ENCODE data around the gene B4GALT6.

DNA sequence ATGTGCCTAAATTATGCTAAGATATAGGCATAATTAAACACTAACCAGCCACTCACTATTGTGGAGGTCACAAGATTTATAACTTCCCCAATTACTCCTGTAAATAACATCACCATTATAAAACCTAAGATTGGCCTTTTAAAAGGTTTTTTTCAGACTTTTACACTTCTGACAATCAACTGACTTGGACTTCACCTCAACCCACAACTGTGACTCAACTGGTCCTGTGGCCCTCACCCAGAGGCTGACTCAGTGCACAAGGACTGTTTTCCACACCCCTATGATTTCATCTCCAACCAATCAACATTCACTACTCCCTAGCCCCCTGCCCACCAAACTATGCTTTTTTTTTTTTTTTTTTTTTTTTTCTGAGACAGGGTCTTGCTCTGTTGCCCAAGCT, 81.1 kb downstream of the B4GALT6 start:
- TF ChIP-seq, protein P1, sequence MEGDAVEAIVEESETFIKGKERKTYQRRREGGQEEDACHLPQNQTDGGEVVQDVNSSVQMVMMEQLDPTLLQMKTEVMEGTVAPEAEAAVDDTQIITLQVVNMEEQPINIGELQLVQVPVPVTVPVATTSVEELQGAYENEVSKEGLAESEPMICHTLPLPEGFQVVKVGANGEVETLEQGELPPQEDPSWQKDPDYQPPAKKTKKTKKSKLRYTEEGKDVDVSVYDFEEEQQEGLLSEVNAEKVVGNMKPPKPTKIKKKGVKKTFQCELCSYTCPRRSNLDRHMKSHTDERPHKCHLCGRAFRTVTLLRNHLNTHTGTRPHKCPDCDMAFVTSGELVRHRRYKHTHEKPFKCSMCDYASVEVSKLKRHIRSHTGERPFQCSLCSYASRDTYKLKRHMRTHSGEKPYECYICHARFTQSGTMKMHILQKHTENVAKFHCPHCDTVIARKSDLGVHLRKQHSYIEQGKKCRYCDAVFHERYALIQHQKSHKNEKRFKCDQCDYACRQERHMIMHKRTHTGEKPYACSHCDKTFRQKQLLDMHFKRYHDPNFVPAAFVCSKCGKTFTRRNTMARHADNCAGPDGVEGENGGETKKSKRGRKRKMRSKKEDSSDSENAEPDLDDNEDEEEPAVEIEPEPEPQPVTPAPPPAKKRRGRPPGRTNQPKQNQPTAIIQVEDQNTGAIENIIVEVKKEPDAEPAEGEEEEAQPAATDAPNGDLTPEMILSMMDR (IDR thresholded peaks at IDR 0.05) = no peak
- TF ChIP-seq EZH2phosphoT487 (IDR thresholded peaks at IDR 0.05) (no peak), EZH2 (IDR thresholded peaks at IDR 0.05) (no peak)
